ENCODE measurements around the gene DOCK9. TPM values are rescaled to one million over a fixed set of nuclear protein-coding genes. Genes with fewer than 3 reads are reported as not detected.

The DOCK9 gene
- total and polyA plus RNA-seq, 8 donors, result 98.3 to 158 (median 109) TPM

DNA sequence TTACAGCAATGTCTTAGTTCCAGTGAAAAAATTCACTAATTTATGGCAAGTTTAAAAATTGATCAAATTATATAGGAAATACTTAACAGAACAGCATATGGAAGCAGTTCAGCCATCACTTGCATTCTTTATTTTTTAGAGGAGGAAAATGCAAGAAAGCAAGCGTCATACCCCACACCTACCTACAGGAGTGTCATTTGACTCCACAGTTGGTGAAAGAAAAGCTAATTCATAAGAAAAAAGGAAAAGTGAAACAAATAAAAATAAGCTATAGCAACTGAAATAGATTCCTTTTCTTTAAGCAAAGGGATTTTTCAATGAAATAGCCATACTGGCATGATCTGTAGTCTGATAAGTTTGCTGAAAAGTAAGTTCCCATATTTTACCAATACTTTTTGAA, 111.0 kb downstream of the DOCK9 start:
- H3K27me3 ChIP-seq, result no peaks in the 10 kb centered on the region
- H3K36me3 ChIP-seq, result peaks cover 0 to 57% of the 10 kb centered on the region in 2 donors
- H3K4me1 ChIP-seq, result no peaks in the 10 kb centered on the region
- TF ChIP-seq, protein P1, sequence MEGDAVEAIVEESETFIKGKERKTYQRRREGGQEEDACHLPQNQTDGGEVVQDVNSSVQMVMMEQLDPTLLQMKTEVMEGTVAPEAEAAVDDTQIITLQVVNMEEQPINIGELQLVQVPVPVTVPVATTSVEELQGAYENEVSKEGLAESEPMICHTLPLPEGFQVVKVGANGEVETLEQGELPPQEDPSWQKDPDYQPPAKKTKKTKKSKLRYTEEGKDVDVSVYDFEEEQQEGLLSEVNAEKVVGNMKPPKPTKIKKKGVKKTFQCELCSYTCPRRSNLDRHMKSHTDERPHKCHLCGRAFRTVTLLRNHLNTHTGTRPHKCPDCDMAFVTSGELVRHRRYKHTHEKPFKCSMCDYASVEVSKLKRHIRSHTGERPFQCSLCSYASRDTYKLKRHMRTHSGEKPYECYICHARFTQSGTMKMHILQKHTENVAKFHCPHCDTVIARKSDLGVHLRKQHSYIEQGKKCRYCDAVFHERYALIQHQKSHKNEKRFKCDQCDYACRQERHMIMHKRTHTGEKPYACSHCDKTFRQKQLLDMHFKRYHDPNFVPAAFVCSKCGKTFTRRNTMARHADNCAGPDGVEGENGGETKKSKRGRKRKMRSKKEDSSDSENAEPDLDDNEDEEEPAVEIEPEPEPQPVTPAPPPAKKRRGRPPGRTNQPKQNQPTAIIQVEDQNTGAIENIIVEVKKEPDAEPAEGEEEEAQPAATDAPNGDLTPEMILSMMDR (IDR thresholded peaks at IDR 0.05), result no peak
- no peaks in the 10 kb centered on the region for H3K9me3 ChIP-seq
- no peak overlapping the region for H3K4me3 ChIP-seq
- no peak overlapping the region for H3K27ac ChIP-seq
- intact Hi-C loops (cut with DNase I), result no loop called here
- DNase-seq (no peak), ATAC-seq (no peak)

DNA sequence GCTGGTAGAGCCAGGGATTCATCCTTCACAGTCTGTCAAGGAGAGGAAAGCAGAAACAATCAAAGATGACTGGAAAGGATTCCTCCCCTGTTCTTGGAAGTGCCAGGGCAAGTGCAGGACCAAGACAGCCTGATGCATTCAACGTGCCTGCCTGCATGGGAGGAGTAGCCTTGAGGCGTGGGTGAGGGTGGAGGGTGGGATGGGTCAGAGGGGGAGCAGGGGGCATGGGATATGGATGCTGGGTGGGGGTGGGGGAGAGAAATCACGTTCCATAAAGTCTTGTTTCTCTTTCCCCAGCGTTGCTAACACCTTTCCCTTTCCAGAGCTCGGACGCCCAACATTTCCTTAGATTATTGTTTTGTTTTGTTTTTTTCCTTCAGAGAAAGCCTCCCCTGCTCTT, 117.4 kb downstream of the DOCK9 start:
- Histone ChIP-seq H3K9me3 (no peaks in the 10 kb centered on the region), H3K4me3 (no peak overlapping the region), H3K27me3 (no peaks in the 10 kb centered on the region), H3K27ac (no peak overlapping the region), H3K36me3 (peaks cover 0 to 52% of the 10 kb centered on the region in 2 donors), H3K4me1 (no peaks in the 10 kb centered on the region)
- DNase-seq (no peak), ATAC-seq (no peak)
- intact Hi-C loops (cut with DNase I), result no loop called here
- TF ChIP-seq, protein P1 (IDR thresholded peaks at IDR 0.05), result no peak

DNA sequence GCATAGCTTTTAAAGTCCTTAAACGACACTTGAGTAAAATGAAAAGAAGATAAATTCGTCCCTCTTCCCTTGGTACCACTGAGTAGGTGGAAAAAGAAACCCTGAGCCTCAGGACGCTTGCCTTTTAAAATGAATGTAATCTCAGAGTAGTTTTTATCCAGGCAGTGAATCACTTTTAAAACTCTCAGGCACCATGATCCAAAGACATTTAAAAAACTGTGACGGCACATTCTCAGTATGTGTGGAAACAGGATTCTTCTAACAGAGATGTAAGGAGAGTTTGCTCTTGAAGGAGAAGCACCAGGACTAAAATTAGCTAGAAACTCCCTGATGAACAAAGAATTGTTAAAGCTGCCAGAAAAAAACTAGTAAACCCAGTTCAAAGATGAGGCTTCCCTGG, 119.7 kb downstream of the DOCK9 start:
- H3K4me3 ChIP-seq, result no peak overlapping the region
- TF ChIP-seq, protein P1 (IDR thresholded peaks at IDR 0.05), result no peak
- H3K36me3 ChIP-seq, result peaks cover 0 to 60% of the 10 kb centered on the region in 2 donors
- ATAC-seq (no peak), DNase-seq (no peak)
- intact Hi-C loops (cut with DNase I), result no loop called here
- H3K27me3 ChIP-seq, result no peaks in the 10 kb centered on the region
- H3K4me1 ChIP-seq, result peaks cover 0 to 2% of the 10 kb centered on the region in 2 donors
- no peak overlapping the region for H3K27ac ChIP-seq
- no peaks in the 10 kb centered on the region for H3K9me3 ChIP-seq

DNA sequence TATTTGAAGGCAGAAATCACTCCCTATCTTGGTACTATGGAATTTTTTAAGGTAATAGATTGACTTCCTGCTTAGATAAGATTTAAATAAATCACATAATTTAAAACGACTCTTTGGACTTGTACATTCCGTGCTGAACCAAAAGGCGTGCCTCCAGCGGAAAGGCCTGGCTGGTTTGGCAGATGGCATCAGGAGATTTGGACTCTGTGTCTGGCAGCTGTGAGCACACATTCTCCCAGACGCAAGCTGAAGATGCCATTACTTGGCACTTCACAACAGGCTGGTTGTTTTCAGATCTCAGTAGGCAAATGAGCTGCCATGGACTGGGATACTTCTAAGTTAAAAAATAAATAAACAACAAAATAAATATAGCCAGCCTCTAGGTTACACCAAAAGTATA, 120.9 kb downstream of the DOCK9 start:
- Histone ChIP-seq H3K36me3 (peaks cover 0 to 49% of the 10 kb centered on the region in 2 donors), H3K9me3 (no peaks in the 10 kb centered on the region), H3K27ac (no peak overlapping the region), H3K4me3 (no peak overlapping the region), H3K27me3 (no peaks in the 10 kb centered on the region), H3K4me1 (peaks cover 0 to 2% of the 10 kb centered on the region in 2 donors)
- TF ChIP-seq, protein P1 (IDR thresholded peaks at IDR 0.05), result no peak
- ATAC-seq (no peak), DNase-seq (no peak)
- intact Hi-C loops (cut with DNase I), result no loop called here

DNA sequence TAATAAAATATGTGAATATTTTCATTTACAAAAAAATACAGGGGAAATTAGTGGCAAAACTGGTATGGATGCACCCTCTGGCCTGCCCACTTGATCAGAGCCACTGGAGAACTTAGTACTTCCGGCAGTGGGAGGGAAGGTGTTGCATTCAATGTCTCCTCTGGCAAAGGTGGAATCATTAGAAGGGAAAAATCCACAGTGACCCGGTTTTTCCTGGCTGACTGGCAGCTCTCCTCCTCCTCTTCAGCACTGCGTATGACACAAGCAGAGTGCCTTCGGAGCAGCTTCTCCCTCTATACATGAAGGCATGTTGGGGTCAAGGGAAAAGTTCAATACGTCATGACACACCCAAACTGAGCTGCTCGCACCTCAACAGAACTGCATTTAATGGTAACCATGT, 123.4 kb downstream of the DOCK9 start:
- peaks cover 0 to 2% of the 10 kb centered on the region in 2 donors for H3K4me1 ChIP-seq
- DNase-seq (no peak), ATAC-seq (no peak)
- H3K4me3 ChIP-seq, result no peak overlapping the region
- peaks cover 0 to 31% of the 10 kb centered on the region in 2 donors for H3K36me3 ChIP-seq
- intact Hi-C loops (cut with DNase I), result no loop called here
- no peaks in the 10 kb centered on the region for H3K9me3 ChIP-seq
- TF ChIP-seq, protein P1 (IDR thresholded peaks at IDR 0.05), result no peak
- H3K27ac ChIP-seq, result no peak overlapping the region
- H3K27me3 ChIP-seq, result no peaks in the 10 kb centered on the region
